OCI-LY1 (cell line): Measurements from ENCODE around the gene RGS21.

ENCODE experiments used
- H2AFZ ChIP-seq: fragments of 200-600 bp; sonication (generic), shearing (Covaris generic); 2 replicates; pipeline ENCODE4 v1.6.0; 2014; ENCODE audit warnings: antibody characterized with exemption, mild to moderate bottlenecking, low read length
- H3F3A ChIP-seq: fragments of 200-600 bp; sonication (generic), shearing (Covaris generic); 2 replicates; pipeline ENCODE4 v1.6.0; 2014; ENCODE audit warnings: mild to moderate bottlenecking, antibody characterized with exemption, low read length, moderate library complexity; ENCODE audit not compliant: insufficient read depth
- H3K27ac ChIP-seq: fragments of 200-600 bp; sonication (generic); 2 replicates; pipeline ENCODE4 v1.5.1; 2014; ENCODE audit warnings: low read length, mixed run types, mild to moderate bottlenecking, low read depth; ENCODE audit not compliant: poor library complexity, severe bottlenecking
- H3K27me3 ChIP-seq: fragments of 200-600 bp; sonication (generic); 2 replicates; pipeline ENCODE4 v1.6.0; 2014; ENCODE audit warnings: antibody characterized with exemption, mild to moderate bottlenecking, low read length, moderate library complexity; ENCODE audit not compliant: insufficient read depth
- H3K36me3 ChIP-seq: fragments of 200-600 bp; sonication (generic); 2 replicates; pipeline ENCODE4 v1.6.1; 2014; ENCODE audit warnings: mild to moderate bottlenecking, antibody characterized with exemption, low read length, moderate library complexity, mixed read lengths; ENCODE audit not compliant: insufficient read depth
- H3K4me1 ChIP-seq: fragments of 200-600 bp; sonication (generic); 2 replicates; pipeline ENCODE4 v1.5.1; 2014; ENCODE audit warnings: mild to moderate bottlenecking, low read length, moderate library complexity; ENCODE audit not compliant: insufficient read depth, severe bottlenecking
- H3K4me2 ChIP-seq: fragments of 200-600 bp; sonication (generic), shearing (Covaris generic); 2 replicates; pipeline ENCODE4 v1.6.1; 2014; ENCODE audit warnings: low read length
- H3K4me3 ChIP-seq: fragments of 200-600 bp; sonication (generic); 2 replicates; pipeline ENCODE4 v1.5.1; 2014; ENCODE audit warnings: low read length, low read depth, mild to moderate bottlenecking, mixed read lengths; ENCODE audit not compliant: poor library complexity, severe bottlenecking
- H3K79me2 ChIP-seq: fragments of 200-600 bp; shearing (Covaris generic); 2 replicates; pipeline ENCODE4 v1.6.1; 2016; ENCODE audit warnings: mixed run types, low read length, mixed read lengths; ENCODE audit not compliant: insufficient read depth
- H3K9ac ChIP-seq: fragments of 200-600 bp; sonication (generic), shearing (Covaris generic); 2 replicates; pipeline ENCODE4 v1.6.1; 2014; ENCODE audit warnings: mild to moderate bottlenecking, low read length, mixed read lengths
- H3K9me2 ChIP-seq: fragments of 200-600 bp; sonication (generic), shearing (Covaris generic); 2 replicates; pipeline ENCODE4 v1.6.1; 2014; ENCODE audit warnings: low read depth, mild to moderate bottlenecking, low read length, mixed read lengths
- H3K9me3 ChIP-seq: fragments of 200-600 bp; shearing (Covaris generic); 2 replicates; pipeline ENCODE4 v1.6.1; 2014; ENCODE audit warnings: low read length, mixed read lengths
- H4K20me1 ChIP-seq: fragments of 200-600 bp; sonication (generic), shearing (Covaris generic); 2 replicates; pipeline ENCODE4 v1.6.0; 2016; ENCODE audit warnings: mild to moderate bottlenecking, low read length; ENCODE audit not compliant: insufficient read depth
- EZH2 ChIP-seq: fragments of 200-600 bp; sonication (generic), shearing (Covaris generic); IDR thresholded peaks from 2 replicates; pipeline ENCODE4 v1.8.0; 2017; ENCODE audit warnings: borderline replicate concordance, mixed run types, mild to moderate bottlenecking, antibody characterized with exemption, low read length, moderate library complexity, mixed read lengths
- TF ChIP-seq, protein P1 (sequence below): fragments of 200-600 bp; sonication (generic), shearing (Covaris generic); IDR thresholded peaks from 2 replicates; pipeline ENCODE4 v1.5.1; 2017; ENCODE audit warnings: mild to moderate bottlenecking, antibody characterized with exemption, low read length, moderate library complexity, mixed read lengths

RGS21 gene

DNA sequence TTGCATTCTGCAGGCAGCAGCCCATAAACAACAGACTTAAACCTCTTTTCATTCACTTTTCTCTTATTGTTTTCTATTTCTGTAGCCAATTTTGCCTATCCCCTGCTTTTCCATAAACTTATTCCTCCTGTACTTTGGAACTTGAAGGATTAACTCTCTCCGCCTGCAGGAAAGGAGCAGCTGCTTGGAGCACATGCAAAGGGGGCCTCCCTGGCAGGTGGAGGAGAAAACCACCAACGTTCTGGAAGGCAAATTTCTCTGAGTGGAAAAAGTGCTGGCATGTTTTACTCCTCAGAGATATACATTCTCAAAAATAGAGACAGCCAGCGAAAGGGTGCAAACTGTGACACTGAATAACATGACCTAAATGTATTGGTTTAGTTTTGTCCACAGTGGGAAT is 33.6 kb downstream of the RGS21 start:
- no peaks in the 10 kb centered on the region for H3K9me2 ChIP-seq
- H3F3A ChIP-seq: no peaks in the 10 kb centered on the region
- H4K20me1 ChIP-seq: no peaks in the 10 kb centered on the region
- H3K4me1 ChIP-seq: no peaks in the 10 kb centered on the region
- H3K36me3 ChIP-seq: no peaks in the 10 kb centered on the region
- no peaks in the 10 kb centered on the region for H3K79me2 ChIP-seq
- no peak overlapping the region for H3K4me2 ChIP-seq
- no peak overlapping the region for H3K27ac ChIP-seq
- no peaks in the 10 kb centered on the region for H3K27me3 ChIP-seq
- no peak overlapping the region for H3K9ac ChIP-seq
- H3K9me3 ChIP-seq: no peaks in the 10 kb centered on the region
- H2AFZ ChIP-seq: no peak overlapping the region
- TF ChIP-seq, protein P1, sequence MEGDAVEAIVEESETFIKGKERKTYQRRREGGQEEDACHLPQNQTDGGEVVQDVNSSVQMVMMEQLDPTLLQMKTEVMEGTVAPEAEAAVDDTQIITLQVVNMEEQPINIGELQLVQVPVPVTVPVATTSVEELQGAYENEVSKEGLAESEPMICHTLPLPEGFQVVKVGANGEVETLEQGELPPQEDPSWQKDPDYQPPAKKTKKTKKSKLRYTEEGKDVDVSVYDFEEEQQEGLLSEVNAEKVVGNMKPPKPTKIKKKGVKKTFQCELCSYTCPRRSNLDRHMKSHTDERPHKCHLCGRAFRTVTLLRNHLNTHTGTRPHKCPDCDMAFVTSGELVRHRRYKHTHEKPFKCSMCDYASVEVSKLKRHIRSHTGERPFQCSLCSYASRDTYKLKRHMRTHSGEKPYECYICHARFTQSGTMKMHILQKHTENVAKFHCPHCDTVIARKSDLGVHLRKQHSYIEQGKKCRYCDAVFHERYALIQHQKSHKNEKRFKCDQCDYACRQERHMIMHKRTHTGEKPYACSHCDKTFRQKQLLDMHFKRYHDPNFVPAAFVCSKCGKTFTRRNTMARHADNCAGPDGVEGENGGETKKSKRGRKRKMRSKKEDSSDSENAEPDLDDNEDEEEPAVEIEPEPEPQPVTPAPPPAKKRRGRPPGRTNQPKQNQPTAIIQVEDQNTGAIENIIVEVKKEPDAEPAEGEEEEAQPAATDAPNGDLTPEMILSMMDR: no peak
- TF ChIP-seq EZH2: no peak
- H3K4me3 ChIP-seq: no peak overlapping the region

DNA sequence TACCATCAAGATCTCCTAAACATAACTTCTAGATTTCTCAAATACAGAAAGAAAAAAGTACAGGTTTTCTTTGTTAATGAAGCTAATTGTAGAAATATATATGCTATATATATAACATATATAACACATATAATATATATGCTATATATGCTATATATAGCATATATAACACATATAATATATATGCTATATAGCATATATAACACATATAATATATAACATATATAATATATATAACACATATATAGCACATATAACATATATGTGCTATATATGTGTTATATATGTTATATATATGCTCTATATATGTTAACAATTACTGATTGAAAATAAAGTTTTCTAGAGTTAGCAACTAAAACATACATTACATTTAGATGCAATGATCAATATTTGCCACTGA is 34.8 kb downstream of the RGS21 start:
- Histone ChIP-seq H3K79me2 (no peaks in the 10 kb centered on the region), H3K4me3 (no peak overlapping the region), H3K36me3 (no peaks in the 10 kb centered on the region), H3F3A (no peaks in the 10 kb centered on the region), H2AFZ (no peak overlapping the region), H3K9me3 (no peaks in the 10 kb centered on the region), H3K4me2 (no peak overlapping the region), H3K9me2 (no peaks in the 10 kb centered on the region), H3K27ac (no peak overlapping the region), H4K20me1 (no peaks in the 10 kb centered on the region), H3K9ac (no peak overlapping the region), H3K27me3 (no peaks in the 10 kb centered on the region), H3K4me1 (no peaks in the 10 kb centered on the region)
- TF ChIP-seq, protein P1: no peak
- no peak for TF ChIP-seq EZH2

DNA sequence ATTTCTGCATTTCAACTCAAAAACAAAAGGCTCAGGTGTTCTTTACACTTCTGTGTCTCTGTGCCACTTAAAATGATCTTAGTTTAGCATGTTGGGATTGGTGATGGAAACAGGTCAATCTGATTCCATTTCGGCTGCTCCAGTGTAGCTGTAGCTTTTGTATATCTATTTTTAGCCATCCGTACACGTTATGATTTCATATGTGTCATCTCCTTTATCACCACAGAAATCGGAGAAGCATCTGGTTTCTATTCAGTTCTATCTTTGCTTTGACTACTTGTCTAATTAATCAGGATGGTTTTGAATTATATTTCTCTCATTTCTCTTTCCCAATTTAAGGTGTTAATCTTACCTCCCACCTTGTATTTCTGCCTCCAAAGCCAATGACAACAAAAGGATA is 41.1 kb downstream of the RGS21 start:
- Histone ChIP-seq H3K4me2 (no peak overlapping the region), H3K36me3 (no peaks in the 10 kb centered on the region), H3K9ac (no peak overlapping the region), H4K20me1 (no peaks in the 10 kb centered on the region), H3K4me3 (no peak overlapping the region), H2AFZ (no peak overlapping the region), H3K27me3 (no peaks in the 10 kb centered on the region), H3K9me2 (no peaks in the 10 kb centered on the region), H3K9me3 (no peaks in the 10 kb centered on the region), H3K4me1 (no peaks in the 10 kb centered on the region), H3K79me2 (no peaks in the 10 kb centered on the region), H3F3A (no peaks in the 10 kb centered on the region), H3K27ac (no peak overlapping the region)
- TF ChIP-seq EZH2: no peak
- TF ChIP-seq, protein P1: no peak
